Heart left ventricle (tissue), 16 donors: Measurements from ENCODE around the gene DIAPH2. TPM values are rescaled to one million over a fixed set of nuclear protein-coding genes. Genes with fewer than 3 reads are reported as not detected.

Source experiments
- ATAC-seq, 4 donors: fragments of 200-7000 bp; cut with Tn5 transposase; one replicate each; pipeline ENCODE4 v1.9.1; 2020 to 2022; ENCODE audit warnings: moderate library complexity in 4 of 4, mild to moderate bottlenecking in 3 of 4, moderate number of reproducible peaks in 1 of 4
- DNase-seq, 5 donors: peaks; one replicate each; pipeline ENCODE4 v3.0.0-alpha.2; 2020
- H3K27ac ChIP-seq, 12 donors: fragments of 200-600 bp; sonication (generic) in 4 of 12; one replicate each; pipeline versions ENCODE4 v1.5.0 to v1.8.0; 2016 to 2022; ENCODE audit warnings: mild to moderate bottlenecking in 2 of 12
- H3K27me3 ChIP-seq, 9 donors: fragments of 200-600 bp; sonication (generic) in 2 of 9; one replicate each; pipeline versions ENCODE4 v1.5.1 to v1.8.0; 2016 to 2022; ENCODE audit warnings: mild to moderate bottlenecking in 3 of 9
- H3K36me3 ChIP-seq, 9 donors: fragments of 200-600 bp; sonication (generic) in 2 of 9; one replicate each; pipeline versions ENCODE4 v1.5.0 to v1.8.0; 2018 to 2022; ENCODE audit warnings: mild to moderate bottlenecking in 2 of 9
- H3K4me1 ChIP-seq, 12 donors: fragments of 200-600 bp; sonication (generic) in 4 of 12; one replicate each; pipeline versions ENCODE4 v1.5.0 to v1.8.0; 2016 to 2022; ENCODE audit warnings: mild to moderate bottlenecking in 3 of 12
- H3K4me3 ChIP-seq, 12 donors: fragments of 200-600 bp; sonication (generic) in 4 of 12; one replicate each; pipeline versions ENCODE4 v1.5.0 to v1.8.0; 2017 to 2022; ENCODE audit warnings: mild to moderate bottlenecking in 9 of 12, moderate library complexity in 4 of 12
- H3K9me3 ChIP-seq, 12 donors: fragments of 200-600 bp; sonication (generic) in 4 of 12; one replicate each; pipeline versions ENCODE4 v1.5.0 to v1.8.0; 2016 to 2022; ENCODE audit warnings: mild to moderate bottlenecking in 1 of 12
- POLR2A ChIP-seq, 2 donors: fragments of 450-650 bp; IDR thresholded peaks; one replicate each; pipeline ENCODE4 v1.6.1; 2017; ENCODE audit warnings: antibody characterized with exemption in 2 of 2, mild to moderate bottlenecking in 2 of 2, moderate library complexity in 2 of 2
- WGBS, 4 donors: extraction: QIAGEN DNeasy Blood & Tissue Kit in 2 of 4; methylation state at CpG; one replicate each; pipeline versions ENCODE4 v1.1.5 to v1.1.7; 2013 to 2018; 5-methylcytosine and 5-hydroxymethylcytosine counted together
- intact Hi-C, 10 donors: fragments of 100-400 bp; cut with DNase I; formaldehyde crosslinking; loops; one replicate each; pipeline versions ENCODE4 v1.11.1 to v1.14.2; 2022
- polyA plus RNA-seq, 2 donors: library from polyadenylated mRNA; stranded (reverse); fragments of 200-250 nt; gene quantifications; one replicate each; pipeline ENCODE4 v1.2.3, GENCODE V29; 2013
- total RNA-seq, 9 donors: library from RNA; depleted of rRNA in 2 of 9; stranded (reverse); fragments of >200 nt in 2 of 9; fragmentation: NEBNext Ultra II Directional in 3 of 9; extraction: Animal tissue kit (Norgen Biotek cat#: 25700) in 3 of 9; gene quantifications; one replicate each; pipeline versions ENCODE4 v1.1.0 to v1.2.4, GENCODE V29; 2016 to 2023
- TF ChIP-seq, protein P1 (sequence below), 12 donors: fragments of 200-600 bp; sonication (generic) in 4 of 12; IDR thresholded peaks; one replicate each; pipeline versions ENCODE4 v1.5.0 to v1.8.0; 2018 to 2022; ENCODE audit warnings: antibody characterized with exemption in 12 of 12, mild to moderate bottlenecking in 5 of 12
- donor health status: ischemic (EF 13 %, LVEDD 7.1; RV severe dilation, severe dysfunction).
- donor health status: healthy with polysubstance abuse.
- donor health status: DM: no; HTN: yes; CAD: no.
- donor health status: DM: no; HTN: no; CAD: no.
- donor health status: ischemic (EF 25% LVEDD 6.9; RV normal size, moderate dysfunction).
- donor health status: ischemic (EF 25% LVEDD 5.7; RV mildly dilated, moderate dysfunction).
- donor health status: healthy.
- donor health status: DM: yes; HTN: yes; CAD: no.
- donor health status: ischemic (EF 35%, LVEDD 5.7; RV mildly dilated, moderate dysfunction).
- donor health status: nonischemic (EF 11% LVEDD 7.7; RV severe dilation, severe dysfunction).
- donor health status: DM: yes; HTN: yes; CAD: no.
- donor health status: PGD.
- donor health status: ischemic (EF 29% LVEDD 5.4; RV normal size, mild dysfunction).
- donor health status: nonischemic (EF 23%, LVEDD 6.1; RV moderate dilation, normal function).

The DIAPH2 gene
- total and polyA plus RNA-seq, 11 donors = 3.7 to 18.8 (median 12.3) TPM

DNA sequence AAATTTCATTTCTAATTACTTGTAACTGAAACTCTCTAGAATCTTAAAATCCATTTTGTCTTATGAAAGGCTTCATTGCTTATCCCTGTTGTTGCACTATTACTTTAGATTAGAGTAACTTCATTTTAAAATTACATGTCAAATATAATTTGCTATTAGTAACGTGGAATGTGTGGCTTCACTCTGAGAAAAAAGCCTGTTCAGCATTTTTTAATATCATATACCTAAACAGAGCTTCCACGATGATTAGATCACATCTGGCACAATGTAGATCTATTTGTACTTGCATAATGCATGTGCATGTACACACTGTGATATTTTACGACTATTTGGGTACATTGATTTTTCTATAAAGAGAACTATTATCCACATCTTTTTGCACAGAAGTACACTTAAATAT, 847.2 kb downstream of the DIAPH2 start:
- Histone ChIP-seq H3K4me3 (no peak overlapping the region), H3K36me3 (no peaks in the 10 kb centered on the region), H3K27me3 (no peaks in the 10 kb centered on the region), H3K9me3 (peaks cover 0 to 24% (median 7%) of the 10 kb centered on the region in 12 donors), H3K4me1 (peaks cover 0 to 4% (median 0%) of the 10 kb centered on the region in 12 donors), H3K27ac (no peak overlapping the region)
- no peak for TF ChIP-seq POLR2A (IDR thresholded peaks at IDR 0.05)
- TF ChIP-seq, protein P1, sequence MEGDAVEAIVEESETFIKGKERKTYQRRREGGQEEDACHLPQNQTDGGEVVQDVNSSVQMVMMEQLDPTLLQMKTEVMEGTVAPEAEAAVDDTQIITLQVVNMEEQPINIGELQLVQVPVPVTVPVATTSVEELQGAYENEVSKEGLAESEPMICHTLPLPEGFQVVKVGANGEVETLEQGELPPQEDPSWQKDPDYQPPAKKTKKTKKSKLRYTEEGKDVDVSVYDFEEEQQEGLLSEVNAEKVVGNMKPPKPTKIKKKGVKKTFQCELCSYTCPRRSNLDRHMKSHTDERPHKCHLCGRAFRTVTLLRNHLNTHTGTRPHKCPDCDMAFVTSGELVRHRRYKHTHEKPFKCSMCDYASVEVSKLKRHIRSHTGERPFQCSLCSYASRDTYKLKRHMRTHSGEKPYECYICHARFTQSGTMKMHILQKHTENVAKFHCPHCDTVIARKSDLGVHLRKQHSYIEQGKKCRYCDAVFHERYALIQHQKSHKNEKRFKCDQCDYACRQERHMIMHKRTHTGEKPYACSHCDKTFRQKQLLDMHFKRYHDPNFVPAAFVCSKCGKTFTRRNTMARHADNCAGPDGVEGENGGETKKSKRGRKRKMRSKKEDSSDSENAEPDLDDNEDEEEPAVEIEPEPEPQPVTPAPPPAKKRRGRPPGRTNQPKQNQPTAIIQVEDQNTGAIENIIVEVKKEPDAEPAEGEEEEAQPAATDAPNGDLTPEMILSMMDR (IDR thresholded peaks at IDR 0.05) = no peak
- ATAC-seq (no peak), DNase-seq (no peak)
- intact Hi-C loops = no loop called here
- 76 to 93% (median 89%) methylated on average over 3 of the region's 3 CpGs for WGBS, 4 donors

DNA sequence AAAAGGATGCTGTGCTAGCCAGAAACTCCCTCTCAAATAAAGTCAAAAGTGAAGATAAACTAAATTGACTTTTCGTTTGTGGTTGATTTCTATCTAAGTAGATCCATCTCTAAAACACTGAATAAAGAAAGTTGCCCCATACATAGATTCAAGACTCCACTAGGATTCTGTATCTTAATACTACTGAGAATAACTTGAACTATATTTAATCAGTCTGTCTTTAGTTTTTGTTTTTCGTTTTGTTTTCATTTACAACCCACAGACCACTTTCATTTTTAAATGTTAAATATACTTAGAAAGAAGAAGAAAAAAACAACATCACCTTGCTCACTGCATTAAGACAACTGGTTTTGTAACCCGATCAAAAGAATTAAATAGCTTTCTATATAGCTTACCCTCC, 854.1 kb downstream of the DIAPH2 start:
- H3K27me3 ChIP-seq = no peaks in the 10 kb centered on the region
- DNase-seq = no peak
- no peak overlapping the region for H3K4me3 ChIP-seq
- no peak overlapping the region for H3K27ac ChIP-seq
- WGBS, 4 donors = 76 to 93% (median 78%) methylated on average over 3 of the region's 3 CpGs
- H3K36me3 ChIP-seq = no peaks in the 10 kb centered on the region
- TF ChIP-seq, protein P1 (IDR thresholded peaks at IDR 0.05) = no peak
- H3K9me3 ChIP-seq = no peaks in the 10 kb centered on the region
- no peaks in the 10 kb centered on the region for H3K4me1 ChIP-seq
- ATAC-seq = no peak
- intact Hi-C loops = no loop called here

DNA sequence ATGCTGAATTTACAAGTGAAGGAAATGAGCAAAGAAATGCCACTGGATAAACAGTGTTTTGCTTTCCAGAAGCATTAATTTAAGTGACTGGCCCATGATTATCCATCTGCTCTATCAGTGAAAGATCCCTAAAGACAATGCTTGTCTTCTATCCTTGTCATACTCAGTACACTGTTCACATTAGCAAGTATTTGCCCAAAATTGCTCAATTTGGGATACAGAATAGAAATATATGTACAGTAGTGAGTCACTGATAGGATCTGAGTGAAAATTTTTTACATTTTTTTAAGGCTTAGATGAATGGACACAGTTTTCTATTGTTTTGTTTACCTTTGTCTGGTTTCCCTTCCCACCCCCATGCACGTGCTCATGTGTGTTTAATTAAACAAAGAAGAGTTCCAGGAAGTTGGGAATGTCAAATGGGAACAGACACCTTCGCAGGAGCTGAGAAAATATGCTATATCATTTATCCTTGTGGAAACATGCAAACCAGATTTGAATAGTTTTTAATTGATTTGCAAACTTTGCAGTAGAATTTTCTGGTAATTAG, 855.4 kb downstream of the DIAPH2 start:
- Histone ChIP-seq H3K27me3 (no peaks in the 10 kb centered on the region), H3K4me3 (no peak overlapping the region), H3K9me3 (no peaks in the 10 kb centered on the region), H3K36me3 (no peaks in the 10 kb centered on the region), H3K4me1 (no peaks in the 10 kb centered on the region), H3K27ac (no peak overlapping the region)
- ATAC-seq = no peak
- TF ChIP-seq POLR2A (IDR thresholded peaks at IDR 0.05) = no peak
- TF ChIP-seq, protein P1 (IDR thresholded peaks at IDR 0.05) = no peak
- DNase-seq = no peak
- WGBS, 4 donors = 40 to 67% (median 54%) methylated on average over 2 of the region's 2 CpGs
- intact Hi-C loops = no loop called here

DNA sequence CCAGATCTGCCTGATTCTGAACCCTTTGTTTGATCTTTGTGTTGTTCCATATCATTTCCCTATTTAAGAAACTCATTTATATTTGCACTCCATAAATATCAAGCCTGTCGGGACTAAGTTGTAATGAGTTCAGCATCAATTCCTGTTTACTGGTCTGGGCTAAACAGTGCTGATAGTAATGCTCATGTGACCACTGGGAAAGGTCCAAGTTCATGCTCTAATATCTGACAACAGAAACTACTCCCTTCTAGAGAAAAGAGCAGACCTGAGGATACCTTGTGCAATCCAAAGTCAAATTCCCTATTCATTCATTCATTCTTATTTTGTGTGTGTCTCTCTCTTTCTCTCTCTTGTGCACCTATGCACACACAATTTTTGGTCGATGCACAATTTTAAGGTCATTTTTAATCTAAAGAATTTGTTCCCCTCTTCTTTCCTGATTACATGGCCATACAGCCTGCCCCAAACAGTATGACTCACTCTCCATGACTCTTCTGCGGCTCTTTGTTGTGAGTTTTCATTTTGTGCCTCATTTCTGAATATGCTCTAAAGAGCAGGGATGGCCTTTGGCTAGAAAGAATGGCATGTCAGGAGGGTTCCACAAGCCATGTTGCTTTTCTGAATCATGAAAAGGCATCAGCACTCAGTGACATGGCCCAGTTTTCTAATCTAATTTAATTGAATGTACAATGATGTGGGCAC, 863.4 kb downstream of the DIAPH2 start:
- Histone ChIP-seq H3K4me3 (no peak overlapping the region), H3K27me3 (no peaks in the 10 kb centered on the region), H3K36me3 (no peaks in the 10 kb centered on the region), H3K27ac (no peak overlapping the region), H3K9me3 (no peaks in the 10 kb centered on the region), H3K4me1 (no peaks in the 10 kb centered on the region)
- TF ChIP-seq POLR2A (IDR thresholded peaks at IDR 0.05) = no peak
- TF ChIP-seq, protein P1 (IDR thresholded peaks at IDR 0.05) = no peak
- WGBS, 4 donors = 66 to 76% (median 75%) methylated on average over 3 of the region's 3 CpGs
- ATAC-seq (no peak), DNase-seq (no peak)
- intact Hi-C loops = no loop called here
